GM13976 (cell line): ENCODE data around the gene USP9Y.
"Not testable (repeated sequence)": the region's sequence is repeated elsewhere in the genome, so short reads cannot be mapped to it uniquely, and the experiment has no call there.

Source experiments
- DNase-seq: peaks from one replicate; pipeline ENCODE4 v3.0.0; 2012; ENCODE audit warnings: low spot score
- CTCF ChIP-seq: IDR thresholded peaks from 2 replicates; pipeline ENCODE4 v1.5.1; 2012; ENCODE audit warnings: borderline replicate concordance, mild to moderate bottlenecking; ENCODE audit not compliant: insufficient read depth; ENCODE audit errors: extremely low read depth, missing control alignments, control extremely low read depth
- in situ Hi-C: fragments of 300-500 bp; cut with MboI; formaldehyde crosslinking; loops from one replicate; pipeline ENCODE4 v1.12.0; 2022; ENCODE audit warnings: low sequenced_read_pairs, mixed read lengths, inconsistent platforms; ENCODE audit not compliant: unreplicated experiment

Gene USP9Y

GRCh38 chrY:12701181-12701695 is at the start of gene USP9Y:
Gene USP9Y, plus strand, starts transcription at chrY:12701231. Its CDS starts 8,217 bp downstream, at chrY:12709448.
- DNase-seq: no peak
- no peak for TF ChIP-seq CTCF
- in situ Hi-C loops: no loop called here

- no peak for DNase-seq
Measured at GRCh38 chrY:12651621-12652036, 49.4 kb upstream of the USP9Y start.

GRCh38 chrY:12661745-12662681 is 39.0 kb upstream of the USP9Y start:
- DNase-seq: peak; percentile 59
- no peak for TF ChIP-seq CTCF

More at GRCh38 chrY:12651621-12652036, 49.4 kb upstream of the USP9Y start:
- no peak for TF ChIP-seq CTCF
- in situ Hi-C loops: no loop called here

GRCh38 chrY:12662745-12663591 is 38.1 kb upstream of the USP9Y start:
- TF ChIP-seq CTCF: no peak
- in situ Hi-C loops: no loop called here
- peak; percentile 5 for DNase-seq

More at GRCh38 chrY:12661745-12662681, 39.0 kb upstream of the USP9Y start:
- in situ Hi-C loops: no loop called here

- DNase-seq, in situ Hi-C loops: not testable (repeated sequence)
Measured at GRCh38 chrY:12663845-12664244, 37.2 kb upstream of the USP9Y start.

GRCh38 chrY:12678111-12678510 is 22.9 kb upstream of the USP9Y start:
- no peak for DNase-seq
- in situ Hi-C loops: no loop called here
- TF ChIP-seq CTCF: no peak
